IMR-90 (cell line): ENCODE data around the gene STAC3. TPM values are rescaled to one million over a fixed set of nuclear protein-coding genes. Genes with fewer than 3 reads are reported as not detected.

Source experiments
- ATAC-seq: fragments of 200-7000 bp; cut with Tn5 transposase; 2 replicates; pipeline ENCODE4 v1.9.1; 2020; ENCODE audit warnings: low read depth, mild to moderate bottlenecking, moderate library complexity
- BruUV-seq: library from RNA; stranded (reverse); fragments of 400-500 nt; replicated peaks from 2 replicates; lab custom pipeline; 2021; lab: Mats Ljungman, UMichigan
- CTCF ChIA-PET: fragments of 300-600 bp; formaldehyde crosslinking; extraction: SDS; loops from one replicate; lab custom pipeline; 2021; ENCODE audit warnings: antibody characterized with exemption; lab: Yijun Ruan, JAX
- POLR2A ChIA-PET: fragments of 300-600 bp; sonication (Branson Sonifier 250); formaldehyde crosslinking; loops from one replicate; lab custom pipeline; 2022; ENCODE audit warnings: antibody characterized with exemption; ENCODE audit not compliant: unreplicated experiment; lab: Charles Lee
- DNase-seq: peaks from one replicate; pipeline ENCODE4 v3.0.0; 2013
- H2AFZ ChIP-seq: replicated peaks from 2 replicates; pipeline ENCODE3; 2013; ENCODE audit warnings: low read length, mild to moderate bottlenecking; ENCODE audit not compliant: poor library complexity
- H2AK5ac ChIP-seq: 2 replicates; pipeline ENCODE4 v1.6.1; 2013; ENCODE audit warnings: low read depth, low read length, inconsistent platforms
- H2AK9ac ChIP-seq: replicated peaks from 2 replicates; pipeline ENCODE3; 2013; ENCODE audit warnings: mild to moderate bottlenecking, low read depth, low read length, moderate library complexity; ENCODE audit not compliant: poor library complexity
- H2BK120ac ChIP-seq: 2 replicates; pipeline ENCODE4 v1.6.1; 2013; ENCODE audit warnings: low read depth, low read length, inconsistent platforms
- H2BK15ac ChIP-seq: 3 replicates; pipeline ENCODE4 v1.6.1; 2013; ENCODE audit warnings: low read depth, low read length, inconsistent platforms
- H2BK20ac ChIP-seq: 2 replicates; pipeline ENCODE4 v1.6.1; 2013; ENCODE audit warnings: low read depth, mild to moderate bottlenecking, inconsistent platforms, low read length, moderate library complexity
- H2BK5ac ChIP-seq: 2 replicates; pipeline ENCODE4 v1.6.1; 2013; ENCODE audit warnings: mild to moderate bottlenecking, low read depth, low read length, inconsistent platforms; ENCODE audit not compliant: poor library complexity, severe bottlenecking
- H3K14ac ChIP-seq: replicated peaks from 2 replicates; pipeline ENCODE4 v1.6.1; 2013; ENCODE audit warnings: low read depth, low read length, inconsistent platforms
- H3K18ac ChIP-seq: 2 replicates; pipeline ENCODE4 v1.6.1; 2013; ENCODE audit warnings: low read depth, low read length, control low read depth
- H3K23ac ChIP-seq: 2 replicates; pipeline ENCODE4 v1.6.1; 2013; ENCODE audit warnings: low read depth, low read length, inconsistent platforms
- H3K27ac ChIP-seq: 2 replicates; pipeline ENCODE4 v1.5.1; 2013; ENCODE audit warnings: mild to moderate bottlenecking, control low read depth, low read length; ENCODE audit not compliant: insufficient read depth
- H3K27me3 ChIP-seq: 2 replicates; pipeline ENCODE4 v1.6.1; 2013; ENCODE audit warnings: low read length; ENCODE audit not compliant: control insufficient read depth, insufficient read depth
- H3K36me3 ChIP-seq: 2 replicates; pipeline ENCODE4 v1.6.1; 2013; ENCODE audit warnings: low read length, mixed read lengths; ENCODE audit not compliant: control insufficient read depth, insufficient read depth
- H3K4ac ChIP-seq: 2 replicates; pipeline ENCODE4 v1.6.1; 2013; ENCODE audit warnings: low read depth, low read length, inconsistent platforms
- H3K4me1 ChIP-seq: 2 replicates; pipeline ENCODE4 v1.6.1; 2013; ENCODE audit warnings: low read length, mixed read lengths; ENCODE audit not compliant: control insufficient read depth, insufficient read depth
- H3K4me2 ChIP-seq: 2 replicates; pipeline ENCODE4 v1.6.1; 2013; ENCODE audit warnings: low read depth, mild to moderate bottlenecking, control low read depth, low read length, moderate library complexity
- H3K4me3 ChIP-seq: 2 replicates; pipeline ENCODE4 v1.5.1; 2013; ENCODE audit warnings: low read depth, mild to moderate bottlenecking, control low read depth, low read length, moderate library complexity; ENCODE audit not compliant: insufficient read depth
- H3K56ac ChIP-seq: 2 replicates; pipeline ENCODE4 v1.6.1; 2013; ENCODE audit warnings: low read length, inconsistent platforms; ENCODE audit not compliant: insufficient read depth; ENCODE audit errors: extremely low read depth
- H3K79me1 ChIP-seq, 2 experiments: 2 replicates each; pipeline ENCODE4 v1.6.1; 2013; ENCODE audit warnings: low read length in 2 of 2, inconsistent platforms in 1 of 2, low read depth in 1 of 2
- H3K9ac ChIP-seq: 2 replicates; pipeline ENCODE4 v1.6.1; 2013; ENCODE audit warnings: low read depth, low read length, control low read depth
- H3K9me1 ChIP-seq: 2 replicates; pipeline ENCODE4 v1.6.1; 2013; ENCODE audit warnings: low read length, inconsistent platforms; ENCODE audit not compliant: insufficient read depth
- H3K9me3 ChIP-seq: 2 replicates; pipeline ENCODE4 v1.6.1; 2013; ENCODE audit warnings: low read length; ENCODE audit not compliant: control insufficient read depth, insufficient read depth
- H4K20me1 ChIP-seq: 2 replicates; pipeline ENCODE4 v1.6.1; 2013; ENCODE audit warnings: low read length, inconsistent platforms; ENCODE audit not compliant: insufficient read depth
- H4K5ac ChIP-seq: 2 replicates; pipeline ENCODE4 v1.6.1; 2013; ENCODE audit warnings: mild to moderate bottlenecking, low read depth, low read length, control low read depth
- H4K8ac ChIP-seq, 2 experiments: 2 replicates each; pipeline ENCODE4 v1.6.1; 2013; ENCODE audit warnings: low read depth in 2 of 2, low read length in 2 of 2, control low read depth in 1 of 2, inconsistent platforms in 1 of 2
- H4K91ac ChIP-seq: 2 replicates; pipeline ENCODE4 v1.6.1; 2013; ENCODE audit warnings: low read depth, low read length, inconsistent platforms; ENCODE audit not compliant: insufficient read depth
- CEBPB ChIP-seq: IDR thresholded peaks from 2 replicates; pipeline ENCODE4 v1.6.1; 2012; ENCODE audit warnings: low read depth, low read length, improper control_type of control experiment
- FOS ChIP-seq: fragments of 150-350 bp; IDR thresholded peaks from 2 replicates; pipeline ENCODE4 v1.6.1; 2016; ENCODE audit warnings: low read depth, low read length
- MAFK ChIP-seq: IDR thresholded peaks from 2 replicates; pipeline ENCODE4 v1.6.1; 2012; ENCODE audit warnings: low read depth, low read length, improper control_type of control experiment
- MAZ ChIP-seq: IDR thresholded peaks from 2 replicates; pipeline ENCODE4 v1.6.1; 2012; ENCODE audit warnings: low read depth, mild to moderate bottlenecking, low read length, improper control_type of control experiment, moderate library complexity, borderline replicate concordance
- MXI1 ChIP-seq: IDR thresholded peaks from 2 replicates; pipeline ENCODE4 v1.6.1; 2012; ENCODE audit warnings: low read depth, mild to moderate bottlenecking, low read length, moderate library complexity, borderline replicate concordance
- NFE2L2 ChIP-seq: fragments of 150-350 bp; IDR thresholded peaks from 2 replicates; pipeline ENCODE4 v1.6.1; 2016; ENCODE audit warnings: low read depth, mild to moderate bottlenecking, low read length
- POLR2A ChIP-seq: IDR thresholded peaks from 2 replicates; pipeline ENCODE4 v1.6.1; 2012; ENCODE audit warnings: mild to moderate bottlenecking, low read depth, low read length
- RAD21 ChIP-seq: IDR thresholded peaks from 2 replicates; pipeline ENCODE4 v1.6.1; 2012; ENCODE audit warnings: low read length, improper control_type of control experiment
- RCOR1 ChIP-seq: IDR thresholded peaks from 2 replicates; pipeline ENCODE4 v1.6.1; 2012; ENCODE audit warnings: mild to moderate bottlenecking, low read length, improper control_type of control experiment; ENCODE audit not compliant: insufficient replicate concordance
- RFX5 ChIP-seq: IDR thresholded peaks from 2 replicates; pipeline ENCODE4 v1.8.0; 2012; ENCODE audit warnings: low read depth, mild to moderate bottlenecking, low read length, moderate library complexity
- SMC3 ChIP-seq: fragments of 150-350 bp; IDR thresholded peaks from 2 replicates; pipeline ENCODE4 v1.6.1; 2016; ENCODE audit warnings: low read depth, mild to moderate bottlenecking, antibody characterized with exemption, low read length, moderate library complexity
- WGBS, 2 experiments: methylation state at CpG; one replicate each; pipeline versions ENCODE4 v1.1.5 to v1.1.7; 2013; ENCODE audit warnings: missing lambda C conversion rate in 2 of 2; ENCODE audit not compliant: insufficient read length in 1 of 2; ENCODE audit errors: extremely low coverage in 2 of 2; 5-methylcytosine and 5-hydroxymethylcytosine counted together
- dilution Hi-C: fragments of 300-500 bp; cut with HindIII; formaldehyde crosslinking; loops from one replicate; pipeline ENCODE4 v1.14.3; 2018; ENCODE audit warnings: low sequenced_read_pairs; ENCODE audit not compliant: unreplicated experiment
- in situ Hi-C: fragments of 300-500 bp; cut with MboI; formaldehyde crosslinking; loops from 3 replicates; pipeline ENCODE4 v1.14.3; 2019; ENCODE audit warnings: low sequenced_read_pairs, inconsistent platforms, mixed read lengths
- intact Hi-C: fragments of 100-400 bp; cut with micrococcal nuclease; formaldehyde crosslinking; loops from 2 replicates; pipeline ENCODE4 v1.10.0; 2022
- polyA plus RNA-seq, 3 experiments: library from polyadenylated mRNA; depleted of rRNA; stranded (reverse); fragments of >200 nt; gene quantifications; 2 replicates each; pipeline ENCODE4 v1.2.3, GENCODE V29; 2012; ENCODE audit warnings: low replicate concordance in 1 of 3
- total RNA-seq: library from RNA; depleted of rRNA; stranded (reverse); fragments of >200 nt; gene quantifications from 2 replicates; pipeline ENCODE4 v1.2.3, GENCODE V29; 2012
- TF ChIP-seq, protein P1 (sequence below): fragments of 150-350 bp; IDR thresholded peaks from 2 replicates; pipeline ENCODE4 v1.6.1; 2016; ENCODE audit warnings: low read depth, mild to moderate bottlenecking, low read length, moderate library complexity, borderline replicate concordance
- TF ChIP-seq, protein P2 (sequence below): fragments of 150-350 bp; IDR thresholded peaks from 2 replicates; pipeline ENCODE4 v1.6.1; 2017; ENCODE audit warnings: mild to moderate bottlenecking, antibody characterized with exemption, low read length, low read depth

The STAC3 gene
- total and polyA plus RNA-seq, 2 of the 4 experiments (the other 2 are of a cell fraction) = 0.18 to 0.67 TPM

DNA sequence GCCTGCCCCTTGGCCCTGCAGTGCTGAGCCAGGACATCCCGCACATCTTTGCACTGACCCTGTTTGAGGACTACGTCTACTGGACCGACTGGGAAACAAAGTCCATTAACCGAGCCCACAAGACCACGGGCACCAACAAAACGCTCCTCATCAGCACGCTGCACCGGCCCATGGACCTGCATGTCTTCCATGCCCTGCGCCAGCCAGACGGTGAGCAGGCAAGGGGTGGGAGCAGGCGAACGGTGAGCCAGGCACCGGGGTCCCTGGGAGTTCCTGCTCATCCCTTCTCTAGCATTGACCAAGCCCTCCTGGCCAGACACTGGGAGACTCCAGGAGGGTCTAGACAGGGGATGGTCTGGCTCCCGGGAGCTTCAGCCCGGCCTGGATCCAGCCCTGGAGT, 51.8 kb downstream of the STAC3 start:
- H3K27ac ChIP-seq = no peak overlapping the region
- intact Hi-C loops = no loop called here
- H4K20me1 ChIP-seq = peaks cover 3% of the 10 kb centered on the region; the same call in 1 of the 2 replicates
- H2AFZ ChIP-seq = no peak overlapping the region
- H3K79me1 ChIP-seq = peaks cover 2 to 10% of the 10 kb centered on the region in 2 experiments; a peak in 3 of 4 replicates
- H2AK5ac ChIP-seq = no peak overlapping the region
- no peak overlapping the region for H3K4ac ChIP-seq
- DNase-seq (no peak), ATAC-seq (no peak)
- no peak overlapping the region for H3K18ac ChIP-seq
- no peak overlapping the region for H3K4me3 ChIP-seq
- no peak overlapping the region for H3K14ac ChIP-seq
- H2BK20ac ChIP-seq = no peak overlapping the region
- in situ Hi-C loops = no loop called here
- no peak overlapping the region for H2BK5ac ChIP-seq
- no peaks in the 10 kb centered on the region for H3K9me1 ChIP-seq
- no peak overlapping the region for H2BK120ac ChIP-seq
- H3K4me1 ChIP-seq = no peaks in the 10 kb centered on the region
- peaks cover 100% of the 10 kb centered on the region for H3K36me3 ChIP-seq
- H2BK15ac ChIP-seq = no peak overlapping the region
- no peak overlapping the region for H3K23ac ChIP-seq
- dilution Hi-C loops = no loop called here
- no peak overlapping the region for H4K8ac ChIP-seq
- H3K27me3 ChIP-seq = no peaks in the 10 kb centered on the region
- ChIA-PET CTCF (no interaction called here), POLR2A (no interaction called here)
- BruUV-seq = no TSS peak
- H4K91ac ChIP-seq = no peak overlapping the region
- no peak overlapping the region for H2AK9ac ChIP-seq
- no peak overlapping the region for H3K56ac ChIP-seq
- TF ChIP-seq MAZ (no peak), RCOR1 (no peak), MXI1 (no peak), RFX5 (no peak), POLR2A (no peak), FOS (no peak), CEBPB (no peak), RAD21 (no peak), MAFK (no peak), SMC3 (no peak), NFE2L2 (no peak)
- TF ChIP-seq, protein P1, sequence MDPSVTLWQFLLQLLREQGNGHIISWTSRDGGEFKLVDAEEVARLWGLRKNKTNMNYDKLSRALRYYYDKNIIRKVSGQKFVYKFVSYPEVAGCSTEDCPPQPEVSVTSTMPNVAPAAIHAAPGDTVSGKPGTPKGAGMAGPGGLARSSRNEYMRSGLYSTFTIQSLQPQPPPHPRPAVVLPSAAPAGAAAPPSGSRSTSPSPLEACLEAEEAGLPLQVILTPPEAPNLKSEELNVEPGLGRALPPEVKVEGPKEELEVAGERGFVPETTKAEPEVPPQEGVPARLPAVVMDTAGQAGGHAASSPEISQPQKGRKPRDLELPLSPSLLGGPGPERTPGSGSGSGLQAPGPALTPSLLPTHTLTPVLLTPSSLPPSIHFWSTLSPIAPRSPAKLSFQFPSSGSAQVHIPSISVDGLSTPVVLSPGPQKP = no peak
- TF ChIP-seq, protein P2, sequence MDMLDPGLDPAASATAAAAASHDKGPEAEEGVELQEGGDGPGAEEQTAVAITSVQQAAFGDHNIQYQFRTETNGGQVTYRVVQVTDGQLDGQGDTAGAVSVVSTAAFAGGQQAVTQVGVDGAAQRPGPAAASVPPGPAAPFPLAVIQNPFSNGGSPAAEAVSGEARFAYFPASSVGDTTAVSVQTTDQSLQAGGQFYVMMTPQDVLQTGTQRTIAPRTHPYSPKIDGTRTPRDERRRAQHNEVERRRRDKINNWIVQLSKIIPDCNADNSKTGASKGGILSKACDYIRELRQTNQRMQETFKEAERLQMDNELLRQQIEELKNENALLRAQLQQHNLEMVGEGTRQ = no peak
- 97% methylated on average over 10 of the region's 15 CpGs; no CpG with 5 or more reads in 1 of the 2 experiments for WGBS, 2 experiments
- no peak overlapping the region for H3K4me2 ChIP-seq
- H3K9ac ChIP-seq = no peak overlapping the region
- no peaks in the 10 kb centered on the region for H3K9me3 ChIP-seq
- H4K5ac ChIP-seq = no peak overlapping the region
